HepG2 (cell line): Measurements from ENCODE around the gene MICOS13. TPM values are rescaled to one million over a fixed set of nuclear protein-coding genes. Genes with fewer than 3 reads are reported as not detected.

Experiments
- ATF2 ChIP-seq: sonication (generic); formaldehyde crosslinking; IDR thresholded peaks from 2 replicates; pipeline ENCODE4 v1.4.0; 2020; ENCODE audit warnings: missing genetic modification reagents
- DNMT3B ChIP-seq: conservative IDR thresholded peaks from 2 replicates; pipeline ENCODE4 v1.6.1; 2016; ENCODE audit warnings: missing biosample characterization, control low read depth
- FOXJ3 ChIP-seq: sonication (generic); formaldehyde crosslinking; IDR thresholded peaks from 2 replicates; pipeline ENCODE4 v1.4.0; 2020; ENCODE audit warnings: missing genetic modification reagents, mild to moderate bottlenecking, borderline replicate concordance
- GATAD1 ChIP-seq: IDR thresholded peaks from 2 replicates; pipeline ENCODE4 v1.6.1; 2016; ENCODE audit warnings: missing genetic modification reagents, missing compliant biosample characterization
- KDM4B ChIP-seq: sonication (generic); formaldehyde crosslinking; IDR thresholded peaks from 2 replicates; pipeline ENCODE4 v1.4.0; 2020; ENCODE audit warnings: missing genetic modification reagents
- NR0B2 ChIP-seq: sonication (generic); formaldehyde crosslinking; IDR thresholded peaks from 2 replicates; pipeline ENCODE4 v1.4.0; 2020; ENCODE audit warnings: mild to moderate bottlenecking, missing genetic modification reagents
- PBX2 ChIP-seq: IDR thresholded peaks from 2 replicates; pipeline ENCODE4 v1.6.1; 2016; ENCODE audit warnings: control low read depth
- PHB2 ChIP-seq: fragments of 450-650 bp; IDR thresholded peaks from 2 replicates; pipeline ENCODE4 v1.6.1; 2018; ENCODE audit not compliant: partially characterized antibody
- PITX1 ChIP-seq: sonication (generic); formaldehyde crosslinking; IDR thresholded peaks from 2 replicates; pipeline ENCODE4 v1.5.1; 2020; ENCODE audit warnings: mild to moderate bottlenecking, missing genetic modification reagents
- ZBTB39 ChIP-seq: sonication (generic); formaldehyde crosslinking; IDR thresholded peaks from 2 replicates; pipeline ENCODE4 v1.5.0; 2020; ENCODE audit warnings: missing genetic modification reagents
- ZHX2 ChIP-seq, 2 experiments: sonication (generic) in 1 of 2; formaldehyde crosslinking in 1 of 2; IDR thresholded peaks; 2 replicates each; pipeline versions ENCODE4 v1.6.1 to v1.9.0; 2014 to 2022; ENCODE audit warnings: antibody characterized with exemption in 1 of 2, borderline replicate concordance in 1 of 2, inconsistent platforms in 1 of 2, low read depth in 1 of 2, missing genetic modification reagents in 1 of 2
- ZNF503 ChIP-seq: sonication (generic); formaldehyde crosslinking; IDR thresholded peaks from 2 replicates; pipeline ENCODE4 v1.4.0; 2020; ENCODE audit warnings: missing genetic modification reagents
- ZNF614 ChIP-seq: IDR thresholded peaks from 2 replicates; pipeline ENCODE4 v1.6.1; 2018; ENCODE audit warnings: missing biosample characterization, missing genetic modification reagents, inconsistent platforms, borderline replicate concordance
- ZNF7 ChIP-seq: IDR thresholded peaks from 2 replicates; pipeline ENCODE4 v1.6.1; 2016; ENCODE audit warnings: missing biosample characterization, missing genetic modification reagents
- polyA plus RNA-seq, 8 experiments: library from polyadenylated mRNA; depleted of rRNA in 3 of 8; stranded (reverse) in 7 of 8; unstranded in 1 of 8; fragments of >200 nt; fragmentation: Illumina TruSeq in 4 of 8; extraction: Trizol in 4 of 8; gene quantifications; 2 replicates each; pipeline versions ENCODE4 v1.2.1 to v1.2.3, GENCODE V29; 2011 to 2016; ENCODE audit warnings: low read depth in 4 of 8, missing spikeins in 1 of 8, mixed read lengths in 1 of 8; ENCODE audit not compliant: insufficient read depth in 1 of 8
- total RNA-seq, 5 experiments: library from RNA; depleted of rRNA; stranded (reverse); fragments of >200 nt; fragmentation: Illumina TruSeq; extraction: Trizol; gene quantifications; 2 replicates each; pipeline ENCODE4 v1.2.3, GENCODE V29; 2016; ENCODE audit warnings: low read depth in 1 of 5

The MICOS13 gene
- total and polyA plus RNA-seq, 2 of the 13 experiments (the other 11 are each of a cell fraction or from before 2014, with no cell fraction given) = 28.8 to 35.4 TPM

- TF ChIP-seq ZNF7 (CRISPR knock-in tag) (no peak), NR0B2 (peak; percentile 68; the same call in 1 of the 2 replicates), DNMT3B (CRISPR knock-in tag) (no peak; the same call in 1 of the 2 replicates), PBX2 (CRISPR knock-in tag) (0 out of 2 replicates have a peak, but pooled peaks have one; percentile 20), PITX1 (CRISPR knock-in tag) (no peak), ATF2 (peak; percentile 46; the same call in 1 of the 2 replicates), ZHX2 (IDR thresholded peaks at IDR 0.05; ENCODE audit: low read depth) (peak; percentile 92), ZHX2 (CRISPR knock-in tag; IDR thresholded peaks at IDR 0.05; ENCODE audit: borderline replicate concordance) (no peak), ZBTB39 (CRISPR knock-in tag) (no peak), PHB2 (no peak), FOXJ3 (CRISPR knock-in tag) (peak; percentile 36; the same call in 1 of the 2 replicates), GATAD1 (CRISPR knock-in tag) (peak; percentile 82), ZNF503 (CRISPR knock-in tag) (peak; percentile 58; the same call in 1 of the 2 replicates), KDM4B (0 out of 2 replicates have a peak, but pooled peaks have one; percentile 5), ZNF614 (CRISPR knock-in tag) (peak; percentile 51)
These were observed at the start of gene MICOS13, which contains the start of gene HSD11B1L (continued) for GRCh38 chr19:5680437-5681368.
